HG03159 (cell line): Measurements from ENCODE around the gene NEGR1.

Source experiments
- ATAC-seq: cut with Tn5 transposase; IDR thresholded peaks from one replicate; pipeline ENCODE4 v1.9.1; 2021; ENCODE audit warnings: mild to moderate bottlenecking, moderate library complexity; ENCODE audit not compliant: unreplicated experiment

NEGR1 gene

GRCh38 chr1:71721532-71721931, 560.8 kb downstream of the NEGR1 start:
- ATAC-seq: no peak

DNA sequence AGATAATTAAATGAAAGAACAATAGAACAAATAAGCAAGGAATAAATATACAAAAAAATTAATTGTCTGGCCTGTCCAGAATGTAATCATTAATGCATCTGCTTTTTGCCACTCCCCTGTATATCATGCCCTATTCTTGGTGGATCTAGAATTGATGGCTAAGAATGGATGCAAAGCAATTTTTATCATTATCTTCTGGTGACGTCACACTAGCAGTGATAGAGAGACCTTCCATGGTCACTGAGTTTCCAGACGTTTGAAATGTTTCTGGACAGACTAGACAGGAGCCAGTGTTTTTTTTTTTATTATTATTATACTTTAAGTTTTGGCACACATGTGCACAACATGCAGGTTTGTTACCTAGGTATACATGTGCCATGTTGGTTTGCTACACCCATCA, 563.0 kb downstream of the NEGR1 start:
- no peak for ATAC-seq

- ATAC-seq: no peak
These were observed 565.2 kb downstream of the NEGR1 start for GRCh38 chr1:71717186-71717585.

DNA sequence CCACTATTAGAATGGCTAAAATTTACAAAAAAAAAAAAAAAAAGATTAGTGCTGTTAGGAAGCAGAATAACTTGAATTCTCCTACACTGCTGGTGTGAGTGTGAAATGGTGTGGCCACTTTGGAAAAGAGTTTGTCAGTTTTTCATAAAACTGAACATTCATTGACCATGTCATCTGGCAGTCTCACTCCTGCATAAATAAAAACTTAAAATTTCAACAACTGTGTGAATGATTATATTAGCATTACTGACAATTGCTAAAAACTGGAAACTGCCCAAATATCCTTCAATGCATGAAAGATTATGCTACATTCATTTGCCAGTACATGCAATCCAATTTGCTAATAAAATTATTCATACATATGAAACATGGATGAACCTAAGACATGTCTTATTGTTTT, 570.9 kb downstream of the NEGR1 start:
- ATAC-seq: no peak

DNA sequence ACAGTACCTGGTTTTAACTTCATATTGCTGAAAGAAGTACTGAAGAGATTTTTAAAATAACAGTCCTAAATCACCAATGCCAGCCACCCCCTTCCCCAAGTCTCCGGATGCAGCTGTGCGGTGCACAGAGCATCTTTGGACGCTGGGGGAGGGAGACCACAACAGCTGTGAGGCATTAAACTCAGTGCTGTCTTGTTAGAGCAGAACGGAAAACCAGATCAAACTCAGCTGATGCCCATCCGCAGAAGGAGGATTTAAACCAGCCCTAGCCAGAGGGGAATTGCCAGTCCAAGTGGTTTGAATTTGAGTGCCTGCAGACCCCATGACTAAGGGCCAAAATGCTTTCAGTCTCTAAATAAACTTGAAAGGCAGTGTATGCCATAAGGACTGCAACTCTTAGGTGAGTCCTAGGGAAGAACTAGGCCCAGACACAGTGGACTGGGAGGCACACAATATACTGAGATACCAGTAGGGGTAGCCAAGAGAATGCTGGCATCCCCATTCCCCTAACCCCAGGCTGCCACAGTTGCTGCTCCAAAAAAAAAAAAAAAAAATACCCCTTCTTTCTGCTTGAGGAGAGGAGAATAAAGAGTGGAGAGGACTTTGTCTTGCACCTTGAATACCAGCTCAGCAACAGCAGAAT, 576.2 kb downstream of the NEGR1 start:
- ATAC-seq: no peak

DNA sequence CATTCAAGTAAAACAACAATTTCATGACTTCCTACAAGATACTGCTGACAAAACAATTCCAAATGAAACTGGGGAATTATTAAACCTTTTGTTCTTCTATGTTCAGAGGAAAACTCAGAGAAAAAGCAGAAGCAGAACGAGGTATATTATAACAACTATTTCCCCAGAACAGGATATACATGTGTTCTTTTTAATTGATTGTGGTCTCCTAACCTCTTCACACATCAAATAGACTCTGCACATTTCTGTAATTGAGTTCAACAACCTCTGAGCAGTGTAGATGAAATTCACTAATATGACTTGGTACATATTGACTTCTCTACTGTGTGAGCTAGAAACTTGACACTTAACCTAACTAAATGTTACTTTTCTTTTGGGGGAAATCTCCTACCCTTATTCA, 584.2 kb downstream of the NEGR1 start:
- no peak for ATAC-seq

GRCh38 chr1:71695821-71696220, 586.5 kb downstream of the NEGR1 start:
- no peak for ATAC-seq

DNA sequence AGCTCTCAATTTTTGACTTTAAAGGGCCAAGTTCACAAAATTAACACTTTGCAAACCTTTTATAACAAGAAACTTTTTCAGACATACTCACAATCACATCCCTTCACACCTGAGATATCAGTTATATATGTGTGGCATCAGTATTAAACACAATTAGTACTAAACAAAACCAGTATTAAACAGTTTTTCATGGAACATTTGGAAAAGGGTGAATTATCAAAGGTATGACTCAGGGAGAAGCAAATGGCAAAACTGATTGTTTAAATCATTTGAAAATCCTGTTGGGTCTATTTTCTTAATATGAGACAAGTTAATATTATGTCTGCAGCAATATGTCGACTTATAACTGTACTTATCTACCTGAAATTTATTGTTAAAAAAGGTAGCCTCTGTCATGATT, 587.3 kb downstream of the NEGR1 start:
- ATAC-seq: no peak

DNA sequence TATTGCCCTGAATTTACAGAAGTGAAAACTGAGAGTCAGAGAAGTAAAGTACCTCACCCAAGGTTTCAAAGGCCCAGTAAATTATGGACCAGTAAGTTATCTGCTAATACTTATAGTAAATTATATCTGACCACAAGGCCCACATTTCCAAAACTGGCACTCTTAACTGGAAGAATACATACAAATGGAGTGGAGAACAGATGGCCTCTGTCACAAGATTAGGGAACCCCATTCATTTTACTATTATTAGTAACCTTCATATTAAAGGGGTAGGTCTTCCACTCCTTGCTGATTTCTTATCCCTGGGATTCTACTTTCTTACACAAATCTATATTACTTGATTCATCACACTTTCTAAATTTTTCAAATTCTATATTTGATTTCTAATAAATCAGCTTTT, 588.8 kb downstream of the NEGR1 start:
- no peak for ATAC-seq

GRCh38 chr1:71689635-71690034, 592.7 kb downstream of the NEGR1 start:
- ATAC-seq: no peak

DNA sequence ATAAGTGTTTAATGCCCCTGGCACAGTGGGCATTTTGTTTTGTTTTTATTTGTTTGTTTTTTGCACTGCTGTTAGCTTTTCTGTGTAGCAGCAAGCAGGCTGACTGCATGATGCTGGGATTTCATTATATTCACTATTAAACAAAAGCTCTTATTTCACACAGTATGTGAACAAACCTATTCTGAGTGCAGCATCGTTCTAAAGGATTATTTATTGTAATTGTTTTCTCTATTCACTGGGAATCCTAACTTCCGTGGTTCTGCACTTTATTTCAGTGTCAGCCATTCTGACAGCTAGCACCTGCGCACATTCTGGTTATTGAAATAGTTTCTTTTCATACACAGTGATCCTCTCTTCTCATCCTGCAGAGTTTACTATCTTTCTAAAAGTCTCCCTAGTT, 595.0 kb downstream of the NEGR1 start:
- ATAC-seq: no peak

DNA sequence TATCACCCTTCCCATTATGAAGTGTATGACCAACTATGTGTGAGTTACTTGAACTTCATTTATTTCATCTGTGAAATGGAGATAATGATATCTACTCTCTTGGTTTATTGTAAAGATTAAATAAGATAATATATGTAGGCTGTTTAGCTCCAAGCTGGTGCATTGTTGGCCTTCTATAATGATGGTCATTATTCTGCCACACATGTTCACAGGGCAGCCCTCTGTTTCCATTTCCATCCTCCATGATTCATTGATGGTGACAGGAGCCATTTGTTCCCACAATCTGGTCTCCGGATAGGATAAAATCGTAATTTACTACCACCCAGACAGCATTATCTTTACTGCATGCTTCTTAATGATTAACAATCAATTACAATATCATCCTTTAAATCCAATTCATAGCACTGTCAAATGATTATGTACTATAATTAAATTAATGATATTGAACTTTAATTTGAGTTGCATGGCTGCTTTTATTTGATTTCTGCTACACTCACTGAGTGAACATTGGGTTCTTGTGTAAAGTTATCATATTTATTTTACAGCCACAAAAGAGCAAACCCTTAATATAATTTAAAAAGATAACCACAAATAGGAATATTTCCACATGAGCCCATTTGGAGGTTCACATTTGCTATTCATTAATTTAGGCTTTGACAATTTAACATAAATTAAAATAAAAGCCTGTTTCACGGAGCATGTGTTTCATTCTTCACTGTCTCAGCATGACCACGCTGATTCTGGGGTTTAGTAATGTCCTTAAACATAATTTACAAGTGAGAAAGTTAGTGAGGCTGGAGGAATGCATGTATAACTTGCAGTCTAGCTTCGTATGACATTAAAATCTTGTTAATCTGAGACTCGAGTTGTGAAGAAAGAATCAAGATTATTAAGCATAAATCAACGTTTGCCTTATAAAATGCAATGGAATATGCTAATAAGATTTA, 605.1 kb downstream of the NEGR1 start:
- ATAC-seq: no peak

GRCh38 chr1:71668065-71668464, 614.3 kb downstream of the NEGR1 start:
- no peak for ATAC-seq

- no peak for ATAC-seq
These were observed 615.1 kb downstream of the NEGR1 start for GRCh38 chr1:71667216-71667615.

DNA sequence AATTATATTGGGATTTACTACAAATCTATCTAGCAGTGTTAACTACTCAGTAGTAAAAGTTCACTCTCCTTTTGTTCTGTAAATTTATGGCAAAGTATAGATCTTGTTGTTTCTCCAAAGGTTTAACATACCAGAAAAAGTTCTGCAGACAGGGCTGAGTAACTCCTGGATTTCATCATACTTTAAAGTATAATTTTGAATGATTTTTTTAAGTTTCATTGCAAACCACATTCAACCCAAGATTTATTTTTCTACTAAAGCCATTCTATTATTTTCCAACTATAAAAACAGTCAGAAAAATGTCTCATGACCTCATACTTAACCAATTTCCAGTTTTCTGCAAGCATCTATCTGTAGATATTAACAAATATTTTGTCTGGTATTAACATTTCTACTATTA, 615.7 kb downstream of the NEGR1 start:
- ATAC-seq: no peak

DNA sequence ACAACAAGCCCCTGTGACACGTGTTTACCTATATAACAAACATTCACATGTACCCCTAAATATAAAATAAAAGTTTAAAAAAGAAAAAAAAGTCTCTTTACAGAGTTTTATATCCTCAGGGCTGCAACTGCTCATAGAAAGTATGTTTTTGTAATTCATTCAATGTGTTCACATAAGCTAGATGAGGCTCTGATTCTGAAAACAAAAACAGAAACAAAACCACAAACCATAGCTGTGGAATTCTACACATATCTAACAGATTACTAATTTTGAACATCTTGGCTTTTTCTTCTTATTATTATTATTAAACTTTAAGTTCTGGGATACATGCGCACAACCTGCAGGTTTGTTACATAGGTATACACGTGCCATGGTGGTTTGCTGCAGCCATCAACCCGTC, 621.9 kb downstream of the NEGR1 start:
- no peak for ATAC-seq

DNA sequence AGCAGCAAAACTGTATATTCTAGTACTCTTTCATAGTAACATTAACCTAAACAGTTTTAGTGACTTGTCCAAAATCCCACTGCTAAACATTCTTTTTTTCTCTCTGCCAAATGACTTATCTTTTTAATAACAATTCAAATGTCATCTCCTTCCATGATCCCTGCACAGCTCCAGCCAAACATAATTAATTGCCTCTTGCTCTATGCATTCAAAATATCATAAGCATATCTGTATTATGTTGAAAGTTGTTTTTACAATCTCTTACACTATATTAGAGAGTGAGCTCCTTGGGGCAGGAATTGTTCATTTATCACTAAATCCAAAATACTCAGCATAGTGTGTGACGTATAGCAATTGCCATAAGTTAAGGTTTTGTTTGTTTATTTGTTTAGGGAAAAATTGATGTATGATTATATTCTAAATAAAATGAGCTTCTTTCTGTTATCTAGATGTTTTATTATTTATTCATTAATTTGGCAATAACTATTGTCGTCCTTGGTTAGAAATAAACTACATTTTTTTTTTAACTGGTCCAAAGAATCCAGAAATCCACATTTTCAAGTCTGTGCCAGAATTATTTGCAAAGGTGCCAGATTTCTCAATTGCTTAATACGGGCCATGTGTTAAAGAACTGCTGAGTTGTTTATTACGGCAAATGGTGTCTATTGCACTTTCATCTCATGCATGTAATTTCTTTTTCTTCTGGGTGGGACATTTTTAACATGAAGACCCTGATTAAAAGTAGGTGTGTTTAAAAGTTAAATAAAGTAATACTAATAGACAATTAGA, 624.3 kb downstream of the NEGR1 start:
- ATAC-seq: no peak

- ATAC-seq: no peak
These were observed 625.4 kb downstream of the NEGR1 start for GRCh38 chr1:71656902-71657301.

- ATAC-seq: no peak
These were observed 626.7 kb downstream of the NEGR1 start for GRCh38 chr1:71655604-71656003.

DNA sequence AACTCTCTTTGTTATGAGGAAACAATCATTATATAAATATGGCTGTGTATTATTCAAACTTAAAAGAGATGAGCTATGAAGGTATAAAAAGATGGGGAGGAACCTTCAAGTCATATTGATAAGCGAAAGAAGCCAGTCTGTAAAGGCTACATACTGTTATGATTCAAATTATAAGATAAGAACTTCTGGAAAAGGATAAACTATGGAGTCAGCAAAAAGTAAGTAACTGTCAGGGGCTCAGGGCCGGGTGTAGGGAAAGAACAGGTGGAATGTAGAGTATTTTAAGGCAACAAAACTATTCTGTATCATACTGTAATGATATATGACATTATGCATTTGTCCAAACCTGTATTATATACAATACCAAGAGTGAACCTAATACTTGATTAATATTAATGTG, 628.4 kb downstream of the NEGR1 start:
- ATAC-seq: no peak

GRCh38 chr1:71651214-71651613, 631.1 kb downstream of the NEGR1 start:
- no peak for ATAC-seq

DNA sequence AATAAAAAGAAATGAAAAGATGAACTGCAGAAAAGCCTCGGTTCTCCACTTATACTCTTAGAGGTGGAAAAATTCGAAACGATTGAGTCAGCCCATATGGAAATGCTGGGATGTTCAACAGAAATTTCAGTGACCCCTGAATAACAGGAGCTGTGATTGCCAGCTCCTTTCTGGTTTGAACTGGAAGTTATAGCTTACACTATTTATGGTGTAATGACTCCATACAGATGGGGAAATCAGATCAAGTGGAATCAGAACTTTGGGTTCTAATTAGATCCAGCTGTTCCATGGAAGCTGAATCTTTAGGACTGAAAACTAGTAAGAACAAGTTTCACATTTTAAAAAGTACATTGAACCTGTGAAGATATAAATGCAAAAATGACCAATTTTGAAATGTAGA, 632.2 kb downstream of the NEGR1 start:
- no peak for ATAC-seq
